ENCODE results near the gene MYO7B. TPM values are rescaled to one million over a fixed set of nuclear protein-coding genes. Genes with fewer than 3 reads are reported as not detected.

Gene MYO7B
- total and polyA plus RNA-seq, 9 of the 15 experiments (the other 6 are each of a cell fraction or from before 2014, with no cell fraction given): 0.08 TPM; not detected in 8

Other genes starting within 250 kb of the MYO7B start
- 26.8 and 29.0 TPM in 2 replicates for gene ERCC3, start 241.5 kb upstream of the MYO7B start, total RNA-seq (2014; rRNA removed)
- 43.1 and 47.0 TPM in 2 replicates for gene ERCC3, start 241.5 kb upstream of the MYO7B start, total RNA-seq (2014; rRNA removed; fragmentation: Illumina TruSeq; extraction: Trizol)
- 44.9 and 46.6 TPM in 2 replicates for gene ERCC3, start 241.5 kb upstream of the MYO7B start, total RNA-seq (2015; rRNA removed; fragmentation: Illumina TruSeq; extraction: Trizol)
- 37.5 and 39.9 TPM in 2 replicates for gene ERCC3, start 241.5 kb upstream of the MYO7B start, total RNA-seq (2021)
- 52.9 and 56.0 TPM in 2 replicates for gene ERCC3, start 241.5 kb upstream of the MYO7B start, polyA plus RNA-seq (2011; rRNA removed)
- 56.7 and 61.5 TPM in 2 replicates for gene ERCC3, start 241.5 kb upstream of the MYO7B start, polyA plus RNA-seq (2014; fragmentation: Illumina TruSeq; extraction: Trizol)
- gene ERCC3, start 241.5 kb upstream of the MYO7B start, polyA plus RNA-seq (2014; fragmentation: Nextera tagmentation; extraction: Ambion mirVana): 10 to 100 TPM; 17.9 to 32.8 TPM
- gene ERCC3, start 241.5 kb upstream of the MYO7B start, polyA plus RNA-seq (2014; rRNA removed): 46.2 and 47.1 TPM in 2 replicates
- 7.1 and 12.1 TPM in 2 replicates for gene MAP3K2, start 147.7 kb upstream of the MYO7B start, total RNA-seq (2014; rRNA removed)
- gene MAP3K2, start 147.7 kb upstream of the MYO7B start, total RNA-seq (2014; rRNA removed; fragmentation: Illumina TruSeq; extraction: Trizol): 9.0 and 10.0 TPM in 2 replicates
- gene MAP3K2, start 147.7 kb upstream of the MYO7B start, total RNA-seq (2015; rRNA removed; fragmentation: Illumina TruSeq; extraction: Trizol): 8.3 TPM in 2 replicates
- 14.2 and 15.5 TPM in 2 replicates for gene MAP3K2, start 147.7 kb upstream of the MYO7B start, total RNA-seq (2021)
- gene MAP3K2, start 147.7 kb upstream of the MYO7B start, polyA plus RNA-seq (2011; rRNA removed): 5.4 and 5.7 TPM in 2 replicates
- 5.0 and 5.3 TPM in 2 replicates for gene MAP3K2, start 147.7 kb upstream of the MYO7B start, polyA plus RNA-seq (2014; fragmentation: Illumina TruSeq; extraction: Trizol)
- gene MAP3K2, start 147.7 kb upstream of the MYO7B start, polyA plus RNA-seq (2014; fragmentation: Nextera tagmentation; extraction: Ambion mirVana): 1 to 10 TPM; 1.2 to 2.6 TPM
- 4.8 and 4.9 TPM in 2 replicates for gene MAP3K2, start 147.7 kb upstream of the MYO7B start, polyA plus RNA-seq (2014; rRNA removed)
- not detected in 2 replicates for gene PROC, start 117.3 kb upstream of the MYO7B start, total RNA-seq (2014; rRNA removed)
- not detected in 2 replicates for gene PROC, start 117.3 kb upstream of the MYO7B start, total RNA-seq (2014; rRNA removed; fragmentation: Illumina TruSeq; extraction: Trizol)
- not detected in 2 replicates for gene PROC, start 117.3 kb upstream of the MYO7B start, total RNA-seq (2015; rRNA removed; fragmentation: Illumina TruSeq; extraction: Trizol)
- gene PROC, start 117.3 kb upstream of the MYO7B start, total RNA-seq (2021): not detected in 2 replicates
- not detected in 2 replicates for gene PROC, start 117.3 kb upstream of the MYO7B start, polyA plus RNA-seq (2011; rRNA removed)
- gene PROC, start 117.3 kb upstream of the MYO7B start, polyA plus RNA-seq (2014; fragmentation: Illumina TruSeq; extraction: Trizol): not detected in 2 replicates
- gene PROC, start 117.3 kb upstream of the MYO7B start, polyA plus RNA-seq (2014; fragmentation: Nextera tagmentation; extraction: Ambion mirVana): not detected
- gene PROC, start 117.3 kb upstream of the MYO7B start, polyA plus RNA-seq (2014; rRNA removed): not detected in 2 replicates
- gene IWS1, start 9.2 kb upstream of the MYO7B start, total RNA-seq (2014; rRNA removed): 50.5 and 59.7 TPM in 2 replicates
- 65.1 and 72.5 TPM in 2 replicates for gene IWS1, start 9.2 kb upstream of the MYO7B start, total RNA-seq (2014; rRNA removed; fragmentation: Illumina TruSeq; extraction: Trizol)
- gene IWS1, start 9.2 kb upstream of the MYO7B start, total RNA-seq (2015; rRNA removed; fragmentation: Illumina TruSeq; extraction: Trizol): 66.3 and 67.2 TPM in 2 replicates
- gene IWS1, start 9.2 kb upstream of the MYO7B start, total RNA-seq (2021): 37.2 and 39.8 TPM in 2 replicates
- 36.6 and 46.6 TPM in 2 replicates for gene IWS1, start 9.2 kb upstream of the MYO7B start, polyA plus RNA-seq (2011; rRNA removed)
- 49.4 and 61.2 TPM in 2 replicates for gene IWS1, start 9.2 kb upstream of the MYO7B start, polyA plus RNA-seq (2014; fragmentation: Illumina TruSeq; extraction: Trizol)
- gene IWS1, start 9.2 kb upstream of the MYO7B start, polyA plus RNA-seq (2014; fragmentation: Nextera tagmentation; extraction: Ambion mirVana): 10 to 100 TPM; 20.8 to 21.5 TPM
- gene IWS1, start 9.2 kb upstream of the MYO7B start, polyA plus RNA-seq (2014; rRNA removed): 42.9 and 43.1 TPM in 2 replicates
- gene GPR17, start 110.5 kb downstream of the MYO7B start, total RNA-seq (2014; rRNA removed): not detected in 2 replicates
- gene GPR17, start 110.5 kb downstream of the MYO7B start, total RNA-seq (2014; rRNA removed; fragmentation: Illumina TruSeq; extraction: Trizol): not detected in 2 replicates
- not detected in 2 replicates for gene GPR17, start 110.5 kb downstream of the MYO7B start, total RNA-seq (2015; rRNA removed; fragmentation: Illumina TruSeq; extraction: Trizol)
- not detected in 2 replicates for gene GPR17, start 110.5 kb downstream of the MYO7B start, total RNA-seq (2021)
- not detected in 2 replicates for gene GPR17, start 110.5 kb downstream of the MYO7B start, polyA plus RNA-seq (2011; rRNA removed)
- not detected in 2 replicates for gene GPR17, start 110.5 kb downstream of the MYO7B start, polyA plus RNA-seq (2014; fragmentation: Illumina TruSeq; extraction: Trizol)
- gene GPR17, start 110.5 kb downstream of the MYO7B start, polyA plus RNA-seq (2014; fragmentation: Nextera tagmentation; extraction: Ambion mirVana): not detected
- gene GPR17, start 110.5 kb downstream of the MYO7B start, polyA plus RNA-seq (2014; rRNA removed): not detected in 2 replicates
- gene LIMS2, start 139.8 kb downstream of the MYO7B start, total RNA-seq (2014; rRNA removed): not detected in 2 replicates
- gene LIMS2, start 139.8 kb downstream of the MYO7B start, total RNA-seq (2014; rRNA removed; fragmentation: Illumina TruSeq; extraction: Trizol): not detected in 2 replicates
- gene LIMS2, start 139.8 kb downstream of the MYO7B start, total RNA-seq (2015; rRNA removed; fragmentation: Illumina TruSeq; extraction: Trizol): not detected in 2 replicates
- gene LIMS2, start 139.8 kb downstream of the MYO7B start, total RNA-seq (2021): 0.11 and 0.22 TPM in 2 replicates
- 0.04 TPM in 1 of 2 replicates, not detected in the other for gene LIMS2, start 139.8 kb downstream of the MYO7B start, polyA plus RNA-seq (2011; rRNA removed)
- gene LIMS2, start 139.8 kb downstream of the MYO7B start, polyA plus RNA-seq (2014; fragmentation: Illumina TruSeq; extraction: Trizol): not detected in 2 replicates
- gene LIMS2, start 139.8 kb downstream of the MYO7B start, polyA plus RNA-seq (2014; fragmentation: Nextera tagmentation; extraction: Ambion mirVana): not detected
- not detected in 2 replicates for gene LIMS2, start 139.8 kb downstream of the MYO7B start, polyA plus RNA-seq (2014; rRNA removed)
- 8.9 and 12.1 TPM in 2 replicates for gene SFT2D3, start 165.8 kb downstream of the MYO7B start, total RNA-seq (2014; rRNA removed)
- 7.7 and 9.1 TPM in 2 replicates for gene SFT2D3, start 165.8 kb downstream of the MYO7B start, total RNA-seq (2014; rRNA removed; fragmentation: Illumina TruSeq; extraction: Trizol)
- 6.3 and 7.5 TPM in 2 replicates for gene SFT2D3, start 165.8 kb downstream of the MYO7B start, total RNA-seq (2015; rRNA removed; fragmentation: Illumina TruSeq; extraction: Trizol)
- gene SFT2D3, start 165.8 kb downstream of the MYO7B start, total RNA-seq (2021): 8.8 and 9.9 TPM in 2 replicates
- gene SFT2D3, start 165.8 kb downstream of the MYO7B start, polyA plus RNA-seq (2011; rRNA removed): 9.1 and 9.2 TPM in 2 replicates
- 7.7 and 8.9 TPM in 2 replicates for gene SFT2D3, start 165.8 kb downstream of the MYO7B start, polyA plus RNA-seq (2014; fragmentation: Illumina TruSeq; extraction: Trizol)
- gene SFT2D3, start 165.8 kb downstream of the MYO7B start, polyA plus RNA-seq (2014; fragmentation: Nextera tagmentation; extraction: Ambion mirVana): not detected
- 9.6 and 11.6 TPM in 2 replicates for gene SFT2D3, start 165.8 kb downstream of the MYO7B start, polyA plus RNA-seq (2014; rRNA removed)

Data from K562 (cell line).